ENCODE data around the gene PIP5K1C.
"Not testable (repeated sequence)": the region's sequence is repeated elsewhere in the genome, so short reads cannot be mapped to it uniquely, and the experiment has no call there.

PIP5K1C gene

GRCh38 chr19:3589439-3589838 is 110.8 kb downstream of the PIP5K1C start:
- DNase-seq (ENCODE audit: low read depth in 2 of 2) = no peak

- no peak for DNase-seq (ENCODE audit: low read depth in 2 of 2)
These were observed 113.4 kb downstream of the PIP5K1C start for GRCh38 chr19:3586707-3587346.

- no peak for DNase-seq (ENCODE audit: low read depth in 2 of 2)
These were observed 114.1 kb downstream of the PIP5K1C start for GRCh38 chr19:3586127-3586626.

- DNase-seq (ENCODE audit: low read depth in 2 of 2) = no peak
These were observed 114.8 kb downstream of the PIP5K1C start, which contains the start of gene GIPC3 for GRCh38 chr19:3585301-3586126. Gene GIPC3, plus strand, starts transcription at chr19:3585478. Its CDS starts 120 bp downstream, at chr19:3585598.

- DNase-seq (ENCODE audit: low read depth in 2 of 2) = not testable (repeated sequence)
These were observed 116.0 kb downstream of the PIP5K1C start for GRCh38 chr19:3584036-3584802.

- not testable (repeated sequence) for DNase-seq (ENCODE audit: low read depth in 2 of 2)
These were observed 118.5 kb downstream of the PIP5K1C start for GRCh38 chr19:3581792-3582191.

All from stimulated activated CD8-positive, alpha-beta memory T cell treated with anti-CD3 and anti-CD28 coated beads, Interleukin-15, amount 100 ng/mL, for 4 hours (primary cell).